Posterior cingulate gyrus (tissue), 11 donors: ENCODE measurements around the gene ZDHHC14.

ENCODE experiments used
- DNase-seq, 10 donors: peaks; one replicate each; pipeline versions ENCODE4 v3.0.0 to v3.0.0-alpha.2; 2020 to 2021; ENCODE audit warnings: mixed read lengths in 3 of 10
- intact Hi-C: fragments of 100-400 bp; cut with DNase I; formaldehyde crosslinking; loops from one replicate; pipeline ENCODE4 v1.15.1; 2023

The ZDHHC14 gene

DNA sequence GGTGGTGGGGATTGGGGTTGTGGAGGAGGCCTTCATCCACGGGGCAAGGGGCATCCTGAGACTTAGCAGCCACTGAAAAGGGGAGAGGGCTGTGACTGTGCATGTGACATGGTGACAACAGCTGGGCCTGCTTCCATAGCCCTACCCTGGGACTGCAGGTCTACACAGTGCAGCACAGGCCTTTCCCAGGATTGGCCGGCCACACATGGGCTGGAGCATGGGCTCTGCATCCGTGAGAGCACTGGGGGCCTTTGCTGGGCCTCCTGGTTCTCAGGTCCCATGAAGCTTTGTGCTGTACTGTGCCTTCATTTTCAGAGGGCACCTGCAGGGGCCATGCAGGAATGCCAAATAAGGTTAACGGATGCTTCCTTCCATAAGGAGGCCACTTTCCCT, 56.0 kb downstream of the ZDHHC14 start:
- intact Hi-C loops: no loop called here
- no peak for DNase-seq

GRCh38 chr6:157438611-157439111, 57.7 kb downstream of the ZDHHC14 start:
- intact Hi-C loops: no loop called here
- no peak for DNase-seq

DNA sequence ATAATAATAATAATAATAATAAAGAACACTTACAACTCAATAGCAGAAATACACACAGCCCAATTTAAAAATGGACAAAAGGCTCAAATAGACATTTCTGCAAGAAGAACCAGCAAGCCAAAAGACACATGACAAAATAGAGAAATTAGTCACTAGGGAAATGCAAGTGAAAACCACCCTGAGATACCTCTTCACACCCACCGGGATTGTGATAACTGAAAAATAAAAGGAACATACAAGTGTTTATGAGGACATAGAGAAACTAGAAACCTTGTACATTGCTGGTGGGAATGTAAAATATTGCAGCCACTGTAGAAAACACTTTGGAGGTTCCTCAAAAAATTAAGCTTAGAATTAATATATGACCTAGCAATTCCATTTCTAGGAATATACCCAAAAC, 59.2 kb downstream of the ZDHHC14 start:
- DNase-seq: no peak
- intact Hi-C loops: no loop called here

- intact Hi-C loops: no loop called here
Measured at GRCh38 chr6:157442291-157442690, 61.3 kb downstream of the ZDHHC14 start.

DNA sequence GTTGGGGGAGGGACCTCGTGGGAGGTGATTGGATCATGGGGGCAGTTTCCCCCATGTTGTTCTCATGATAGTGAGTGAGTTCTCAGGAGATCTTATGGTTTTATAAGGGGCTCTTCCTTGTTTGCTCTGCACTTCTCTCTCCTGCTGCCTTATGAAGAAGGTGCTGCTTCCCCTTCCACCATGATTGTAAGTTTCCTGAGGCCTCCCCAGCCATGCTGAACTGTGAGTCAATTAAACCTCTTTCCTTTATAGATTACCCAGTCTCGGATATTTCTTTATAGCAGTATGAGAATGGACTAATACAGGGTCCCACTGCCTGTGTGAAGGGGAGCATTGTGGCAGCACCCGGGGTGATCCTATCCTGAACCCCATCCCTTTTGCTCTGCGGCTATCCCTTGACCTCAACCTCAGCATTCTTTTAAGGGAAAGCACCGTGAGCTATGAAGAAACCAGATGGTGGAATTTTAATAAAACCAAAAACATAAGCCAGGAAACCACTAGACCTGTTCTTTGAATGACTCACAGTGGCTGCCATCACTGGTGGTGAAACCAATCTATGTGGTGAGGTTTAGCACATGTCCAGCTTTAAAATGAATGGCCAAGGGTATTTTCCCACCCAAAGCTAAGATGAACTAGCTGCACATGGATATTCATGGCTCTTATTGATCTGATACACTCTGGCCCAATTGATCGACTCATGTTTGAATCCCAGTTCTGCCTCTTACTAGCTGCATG, 62.2 kb downstream of the ZDHHC14 start:
- DNase-seq: no peak
- intact Hi-C loops: no loop called here

More at GRCh38 chr6:157442291-157442690, 61.3 kb downstream of the ZDHHC14 start:
- no peak for DNase-seq

DNA sequence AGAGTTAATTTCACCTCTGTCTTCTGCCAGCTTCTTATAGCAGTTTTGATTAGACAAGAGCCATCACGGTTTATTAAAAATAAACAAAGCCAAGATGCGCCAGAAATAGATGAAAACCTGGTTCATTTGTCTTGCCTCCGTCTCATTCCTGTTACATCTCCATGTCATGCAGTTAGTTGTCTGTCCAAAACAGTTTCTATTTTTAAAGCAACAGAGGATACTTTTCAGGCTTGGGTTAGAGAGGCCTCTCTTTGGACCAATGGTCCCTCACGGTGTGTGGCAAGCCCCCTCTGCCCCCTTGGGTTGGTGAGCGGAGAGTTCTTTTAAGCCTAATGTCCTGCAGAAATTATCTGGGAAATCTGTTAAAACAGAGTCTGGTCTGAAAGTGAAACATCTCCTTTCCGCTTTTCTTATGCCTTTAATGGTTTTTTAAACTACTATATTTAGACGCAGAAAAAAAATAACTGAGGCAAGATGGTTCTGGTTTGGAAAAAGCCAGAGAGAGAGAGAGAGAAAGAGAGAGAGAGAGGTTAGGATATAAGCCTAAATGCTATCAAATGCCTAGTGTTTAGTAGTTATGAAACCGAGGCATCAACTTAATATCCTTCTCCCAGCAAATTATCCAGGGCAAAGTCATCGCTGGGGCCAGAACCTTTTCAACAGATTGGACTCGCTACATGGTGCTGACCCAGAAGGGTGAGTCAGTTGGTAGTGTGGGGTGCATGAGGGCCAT, 64.5 kb downstream of the ZDHHC14 start:
- DNase-seq: no peak
- intact Hi-C loops: no loop called here

GRCh38 chr6:157447735-157448134, 66.7 kb downstream of the ZDHHC14 start:
- no peak for DNase-seq
- intact Hi-C loops: no loop called here

DNA sequence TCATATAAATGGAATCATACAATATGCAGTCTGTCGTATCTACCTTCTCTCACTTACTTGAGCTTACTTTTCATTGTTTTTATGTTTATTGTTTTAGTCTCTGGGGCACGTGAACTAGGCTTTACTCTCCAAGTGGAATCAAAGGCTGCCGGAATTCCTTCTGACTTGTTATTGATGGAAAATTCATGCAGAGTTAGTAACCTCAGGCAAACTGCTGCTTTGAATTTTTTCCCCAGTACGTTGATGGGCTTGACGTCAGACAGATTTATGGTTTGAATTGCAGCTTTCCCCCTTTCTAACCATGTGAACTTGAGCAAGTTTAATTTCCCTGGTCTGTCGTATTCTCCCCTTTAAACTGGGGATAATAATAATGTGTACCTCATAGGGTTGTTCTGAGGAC, 68.6 kb downstream of the ZDHHC14 start:
- intact Hi-C loops: no loop called here

DNA sequence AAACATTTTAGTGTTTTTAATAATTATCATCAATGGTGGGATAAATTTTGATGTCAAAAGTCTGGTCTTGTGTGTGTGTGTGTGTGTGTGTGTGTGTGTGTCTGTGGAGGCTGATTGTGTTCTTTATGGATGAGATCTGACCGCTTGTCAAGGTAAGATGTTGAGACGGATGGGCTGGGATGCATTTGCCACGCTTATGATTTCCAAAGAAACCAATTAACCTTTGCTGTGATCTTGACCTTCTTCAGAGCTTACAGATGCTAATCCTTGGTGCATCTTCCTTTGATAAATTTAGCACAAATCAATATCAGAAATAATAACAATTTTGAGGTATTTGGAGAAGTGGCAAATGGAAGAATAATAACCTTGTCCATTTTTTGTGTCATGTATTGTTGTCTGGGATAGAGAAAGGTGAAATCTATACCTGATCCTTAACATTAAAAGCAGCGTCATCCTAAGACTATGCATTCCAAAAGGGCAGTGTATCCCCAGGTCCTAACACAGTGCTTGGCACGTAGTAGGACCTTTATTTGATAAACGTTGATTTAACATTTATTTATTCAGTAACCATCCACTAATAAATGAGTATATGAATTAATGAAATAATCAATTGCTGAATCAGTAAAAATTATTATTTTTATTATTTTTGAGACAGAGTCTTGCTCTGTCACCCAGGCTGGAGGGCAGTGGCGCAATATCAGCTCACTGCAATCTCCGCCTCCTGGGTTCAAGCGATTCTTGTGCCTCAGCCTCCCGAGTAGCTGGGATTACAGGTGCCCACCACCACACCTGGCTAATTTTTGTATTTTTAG, 70.1 kb downstream of the ZDHHC14 start:
- intact Hi-C loops: no loop called here
- DNase-seq: no peak

More for the DNA sequence above, 68.6 kb downstream of the ZDHHC14 start:
- no peak for DNase-seq

DNA sequence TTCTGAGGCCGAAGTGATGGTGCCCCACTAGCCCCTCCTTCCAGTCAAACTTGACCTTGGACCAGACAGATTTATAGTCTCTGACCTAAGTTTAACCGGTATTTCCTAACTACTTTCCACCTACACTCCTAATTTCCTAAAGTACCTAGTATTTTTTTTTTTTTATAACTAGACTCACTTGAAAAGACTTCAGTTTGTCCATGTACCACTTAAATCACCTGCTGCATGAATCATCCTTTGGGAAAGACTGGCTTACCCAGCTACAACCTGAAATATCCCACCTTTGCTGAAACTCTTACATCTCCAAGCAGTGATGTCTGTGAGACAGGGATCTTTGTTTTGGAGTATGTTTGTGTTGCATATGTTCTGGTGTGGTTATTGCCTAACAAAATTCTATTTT, 71.1 kb downstream of the ZDHHC14 start:
- DNase-seq: no peak
- intact Hi-C loops: no loop called here

DNA sequence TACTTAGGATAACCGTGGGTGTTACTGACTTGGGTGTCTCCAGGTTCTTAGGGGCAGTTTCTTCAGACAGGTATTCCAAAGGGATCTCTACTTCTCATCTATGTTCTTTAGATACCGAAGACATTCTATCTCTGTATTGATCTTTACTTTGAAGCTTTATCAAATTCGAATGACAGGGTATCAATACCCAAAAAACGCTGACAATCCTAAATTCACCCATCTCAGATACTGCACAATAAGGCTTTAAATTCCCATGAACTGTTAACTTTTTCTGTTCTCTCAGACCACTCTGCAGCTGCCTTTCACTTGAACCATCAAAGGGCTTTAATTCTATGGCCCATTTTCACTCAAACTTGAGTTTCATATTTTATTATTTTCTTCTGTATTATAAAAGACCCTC, 72.1 kb downstream of the ZDHHC14 start:
- no peak for DNase-seq
- intact Hi-C loops: no loop called here

GRCh38 chr6:157453978-157454377, 73.0 kb downstream of the ZDHHC14 start:
- intact Hi-C loops: no loop called here
- DNase-seq: no peak

- intact Hi-C loops: no loop called here
- DNase-seq: peak in 1 of 10 donors; percentile 81
Measured at GRCh38 chr6:157454762-157455714, 74.0 kb downstream of the ZDHHC14 start.

DNA sequence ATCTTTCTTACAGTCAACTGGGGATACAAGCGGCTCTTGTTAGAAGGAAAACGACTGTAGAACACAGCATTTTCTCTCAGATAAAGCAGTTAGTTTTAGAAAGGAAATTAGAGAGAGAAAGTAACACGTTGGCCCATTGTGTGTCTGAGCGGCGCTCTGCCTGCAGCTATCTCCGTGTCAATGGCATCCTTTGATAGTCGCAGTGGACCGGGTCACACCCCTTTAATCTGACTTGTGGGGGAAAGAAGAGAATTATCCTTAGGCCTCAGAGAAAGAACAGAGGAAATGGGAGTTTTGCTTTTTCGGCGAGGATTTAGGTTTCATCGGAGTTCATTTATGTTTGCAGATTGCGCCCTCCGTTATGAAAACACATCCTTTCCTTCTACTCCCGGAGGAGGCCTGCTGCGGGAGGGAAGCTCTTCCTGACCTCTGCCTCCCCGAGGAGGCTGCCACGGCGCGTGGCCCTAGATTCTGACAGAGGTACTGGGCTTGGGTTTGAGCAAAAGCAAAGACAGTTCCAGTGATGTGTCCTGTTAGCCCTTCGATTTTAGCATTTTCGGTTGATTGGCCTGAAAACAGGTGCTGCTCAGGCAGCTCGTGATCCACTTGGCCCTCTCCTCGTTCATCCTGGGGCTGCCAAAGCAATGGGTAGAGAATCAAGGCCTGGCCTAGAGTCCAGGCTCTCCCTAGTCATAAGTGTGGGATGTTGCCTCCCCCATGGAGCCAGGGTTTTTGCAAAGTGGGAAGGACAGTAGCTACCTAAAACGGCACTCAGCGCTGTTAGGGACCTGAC, 74.9 kb downstream of the ZDHHC14 start:
- intact Hi-C loops: no loop called here
- DNase-seq: peak in 1 of 10 donors; percentile 86

DNA sequence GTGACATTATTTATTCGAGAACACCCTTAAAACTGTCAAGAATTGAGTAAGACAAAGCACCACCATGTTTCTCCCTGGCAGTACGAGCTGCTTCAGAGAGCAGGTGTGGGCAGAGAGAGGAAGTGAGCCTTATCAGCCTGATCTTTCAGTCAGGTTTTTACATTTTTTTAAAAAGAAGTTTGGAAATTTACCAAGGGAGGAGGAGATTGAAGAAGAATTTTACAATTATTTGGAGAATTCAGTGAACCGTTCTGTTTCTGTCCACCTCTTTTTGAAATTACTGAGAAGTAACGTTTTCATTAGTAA, 75.5 kb downstream of the ZDHHC14 start:
- DNase-seq: no peak
- intact Hi-C loops: no loop called here

- intact Hi-C loops: no loop called here
- DNase-seq: no peak
Measured at GRCh38 chr6:157457787-157458186, 76.8 kb downstream of the ZDHHC14 start.

GRCh38 chr6:157459327-157459726, 78.3 kb downstream of the ZDHHC14 start:
- DNase-seq: peak in 2 of 10 donors; percentile 56 to 79
- intact Hi-C loops: no loop called here

DNA sequence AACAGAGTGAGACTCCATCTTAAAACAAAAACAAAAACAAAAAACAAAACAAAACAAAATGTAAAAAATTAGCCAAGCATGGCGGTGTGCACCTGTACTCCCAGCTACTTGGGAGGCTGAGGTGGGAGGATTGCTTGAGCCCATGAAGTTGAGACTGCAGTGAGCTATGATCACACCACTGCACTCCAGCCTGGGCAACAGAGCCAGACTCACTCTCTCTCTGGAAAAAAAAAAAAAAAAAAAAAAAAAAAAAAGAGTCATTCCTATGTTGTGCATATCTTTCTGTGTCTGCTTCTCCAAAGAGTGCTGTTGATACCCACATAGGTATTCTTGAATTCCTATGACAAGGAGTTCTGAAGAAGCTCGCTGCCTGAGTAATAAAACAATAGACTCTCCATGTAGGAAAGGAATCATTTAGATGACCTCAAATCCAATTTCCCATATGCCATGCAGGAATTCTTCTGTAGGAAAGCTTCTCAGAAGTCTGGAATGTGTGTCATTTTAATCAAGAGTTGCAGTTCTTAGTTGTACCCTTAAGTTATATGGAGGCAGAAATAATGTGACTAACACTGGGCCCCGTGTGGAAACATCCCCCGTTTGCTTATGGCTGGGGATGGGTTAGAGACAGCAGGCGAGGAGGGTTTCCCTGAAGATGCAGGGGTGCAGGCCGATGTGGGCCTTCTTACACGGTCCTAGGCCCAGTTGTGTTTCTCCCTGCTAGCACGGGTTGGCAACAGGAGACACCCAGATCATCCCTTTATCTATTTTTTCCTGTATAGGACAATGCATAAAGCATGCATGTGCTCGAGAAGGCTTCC, 79.4 kb downstream of the ZDHHC14 start:
- no peak for DNase-seq
- intact Hi-C loops: loop anchor here (5.0 kb wide), 1 partner anchor 78 kb away; the partner anchor contains the start of gene ZDHHC14
